Measurements from ENCODE around the gene SLC4A1AP. TPM values are rescaled to one million over a fixed set of nuclear protein-coding genes. Genes with fewer than 3 reads are reported as not detected.
A peak's percentile ranks its signal among the peaks of the same experiment; 100 is the strongest.

The SLC4A1AP gene
- total RNA-seq, 1 donor from 2014 or later: 20.5 TPM

DNA sequence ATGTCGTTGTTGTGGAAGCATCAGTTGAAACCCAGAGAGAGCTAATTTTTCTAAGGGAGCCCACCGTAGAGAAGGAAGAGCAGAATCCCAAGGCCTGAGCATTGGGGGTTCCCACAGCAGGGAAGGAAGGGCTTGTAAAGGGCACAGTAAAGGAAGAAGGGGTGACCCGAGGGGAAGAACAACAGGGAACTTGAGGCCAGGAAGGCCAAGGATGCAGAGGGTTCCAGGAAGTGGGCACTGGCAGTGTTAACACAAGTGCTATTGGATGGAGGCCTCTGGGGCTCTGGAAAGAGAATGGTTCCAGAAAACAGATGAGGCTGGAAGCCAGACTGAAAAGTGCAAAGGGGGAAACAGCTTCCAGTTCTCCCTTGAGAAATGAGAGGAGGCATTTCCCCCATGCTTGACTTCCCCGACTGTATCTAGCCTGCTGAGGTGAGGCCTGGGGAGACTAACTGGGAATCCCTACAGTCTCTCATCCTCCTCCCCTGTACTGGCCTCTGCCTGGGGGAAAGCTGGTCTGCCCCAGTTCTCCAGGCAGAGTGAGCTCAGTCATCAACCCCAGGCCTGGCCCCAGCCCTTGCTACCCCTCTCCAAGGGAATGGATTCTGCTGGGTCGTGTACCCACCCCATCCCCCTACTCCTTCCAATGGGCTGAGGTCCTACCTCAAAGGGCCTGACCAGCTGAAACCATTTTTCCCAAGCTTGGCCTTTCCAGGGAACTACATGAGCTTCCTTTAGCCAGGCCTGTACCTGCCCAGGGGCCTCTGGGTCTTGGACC, 64.6 kb downstream of the SLC4A1AP start:
- Histone ChIP-seq H3K27me3 (ENCODE audit: control insufficient read depth, insufficient read depth, low read length) (no peaks in the 10 kb centered on the region), H3K4me3 (ENCODE audit: low read depth, low read length) (no peak overlapping the region), H3K36me3 (ENCODE audit: control insufficient read depth, insufficient read depth, low read length) (no peaks in the 10 kb centered on the region)
- no peak for DNase-seq (ENCODE audit: low read depth)
- no peak for FAIRE-seq
- TF ChIP-seq, protein P1, sequence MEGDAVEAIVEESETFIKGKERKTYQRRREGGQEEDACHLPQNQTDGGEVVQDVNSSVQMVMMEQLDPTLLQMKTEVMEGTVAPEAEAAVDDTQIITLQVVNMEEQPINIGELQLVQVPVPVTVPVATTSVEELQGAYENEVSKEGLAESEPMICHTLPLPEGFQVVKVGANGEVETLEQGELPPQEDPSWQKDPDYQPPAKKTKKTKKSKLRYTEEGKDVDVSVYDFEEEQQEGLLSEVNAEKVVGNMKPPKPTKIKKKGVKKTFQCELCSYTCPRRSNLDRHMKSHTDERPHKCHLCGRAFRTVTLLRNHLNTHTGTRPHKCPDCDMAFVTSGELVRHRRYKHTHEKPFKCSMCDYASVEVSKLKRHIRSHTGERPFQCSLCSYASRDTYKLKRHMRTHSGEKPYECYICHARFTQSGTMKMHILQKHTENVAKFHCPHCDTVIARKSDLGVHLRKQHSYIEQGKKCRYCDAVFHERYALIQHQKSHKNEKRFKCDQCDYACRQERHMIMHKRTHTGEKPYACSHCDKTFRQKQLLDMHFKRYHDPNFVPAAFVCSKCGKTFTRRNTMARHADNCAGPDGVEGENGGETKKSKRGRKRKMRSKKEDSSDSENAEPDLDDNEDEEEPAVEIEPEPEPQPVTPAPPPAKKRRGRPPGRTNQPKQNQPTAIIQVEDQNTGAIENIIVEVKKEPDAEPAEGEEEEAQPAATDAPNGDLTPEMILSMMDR (IDR thresholded peaks at IDR 0.05; ENCODE audit: insufficient read depth, low read length, severe bottlenecking): no peak

DNA sequence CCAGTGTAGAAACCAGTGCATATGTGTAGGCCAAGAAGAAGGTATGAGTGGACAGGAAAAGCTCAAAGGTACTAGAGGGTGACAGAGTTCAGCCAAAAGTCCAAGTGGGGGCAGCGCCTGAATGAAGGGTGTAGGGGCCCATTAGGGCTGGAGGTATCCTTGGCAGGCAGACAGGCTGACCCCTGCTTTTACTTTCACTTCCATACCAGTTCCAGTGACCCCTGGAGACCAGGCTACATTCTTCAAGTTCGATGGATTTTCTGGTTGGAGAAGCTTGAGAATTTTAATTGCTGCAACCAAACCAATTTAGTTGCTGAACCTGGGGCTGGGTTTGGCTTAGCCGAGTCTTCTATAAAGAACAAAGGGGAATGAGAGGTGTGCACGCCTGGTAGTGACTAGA, 65.5 kb downstream of the SLC4A1AP start:
- FAIRE-seq (no peak), DNase-seq (ENCODE audit: low read depth) (no peak)
- no peaks in the 10 kb centered on the region for H3K36me3 ChIP-seq (ENCODE audit: control insufficient read depth, insufficient read depth, low read length)

DNA sequence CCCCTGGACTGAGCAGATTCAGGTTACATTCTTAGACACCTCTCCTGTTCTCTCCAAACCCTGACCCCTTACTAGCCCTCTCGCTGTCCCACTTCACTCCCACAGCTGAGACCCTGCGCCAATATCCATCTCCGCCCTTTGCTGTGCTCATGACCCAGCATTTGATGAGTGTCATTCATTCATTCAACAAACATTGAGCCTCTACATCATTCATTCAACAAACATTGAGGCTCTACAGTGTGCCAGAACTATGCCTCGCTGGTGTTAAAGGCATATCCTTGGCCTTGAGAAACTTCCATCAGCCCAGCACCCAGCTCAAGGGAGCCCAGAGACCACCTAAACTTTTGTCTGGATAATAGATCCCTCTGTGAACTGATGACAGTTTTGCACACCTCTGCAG, 65.9 kb downstream of the SLC4A1AP start:
- TF ChIP-seq, protein P1 (IDR thresholded peaks at IDR 0.05; ENCODE audit: insufficient read depth, low read length, severe bottlenecking): no peak
- no peak for FAIRE-seq

More for the DNA sequence above, 65.5 kb downstream of the SLC4A1AP start:
- Histone ChIP-seq H3K4me3 (ENCODE audit: low read depth, low read length) (no peak overlapping the region), H3K27me3 (ENCODE audit: control insufficient read depth, insufficient read depth, low read length) (no peaks in the 10 kb centered on the region)
- TF ChIP-seq, protein P1 (IDR thresholded peaks at IDR 0.05; ENCODE audit: insufficient read depth, low read length, severe bottlenecking): no peak

DNA sequence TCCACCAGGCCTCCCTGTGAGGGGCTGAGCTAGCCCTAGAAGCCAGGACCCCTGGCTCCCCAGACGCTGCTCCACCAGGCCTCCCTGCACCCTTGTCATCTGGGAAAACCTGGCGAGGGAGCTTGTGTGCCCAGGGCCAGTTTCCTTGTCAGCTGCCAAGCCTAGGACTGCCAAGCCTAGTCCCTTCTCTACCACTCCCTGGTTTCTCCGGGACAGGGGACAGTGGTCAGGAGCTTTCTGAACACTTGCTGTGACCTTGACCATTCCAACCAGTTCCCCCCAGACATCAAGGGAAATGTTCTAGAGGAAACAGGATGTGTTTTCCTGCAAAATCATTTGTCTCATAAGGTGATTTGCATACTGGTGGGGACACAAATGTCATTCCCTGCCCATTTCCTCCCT, 66.6 kb downstream of the SLC4A1AP start:
- H3K4me3 ChIP-seq (ENCODE audit: low read depth, low read length): no peak overlapping the region
- H3K36me3 ChIP-seq (ENCODE audit: control insufficient read depth, insufficient read depth, low read length): no peaks in the 10 kb centered on the region
- TF ChIP-seq, protein P1 (IDR thresholded peaks at IDR 0.05; ENCODE audit: insufficient read depth, low read length, severe bottlenecking): no peak
- no peak for FAIRE-seq
- DNase-seq (ENCODE audit: low read depth): no peak
- H3K27me3 ChIP-seq (ENCODE audit: control insufficient read depth, insufficient read depth, low read length): no peaks in the 10 kb centered on the region

More for the DNA sequence above, 65.9 kb downstream of the SLC4A1AP start:
- no peak for DNase-seq (ENCODE audit: low read depth)
- H3K27me3 ChIP-seq (ENCODE audit: control insufficient read depth, insufficient read depth, low read length): no peaks in the 10 kb centered on the region
- no peaks in the 10 kb centered on the region for H3K36me3 ChIP-seq (ENCODE audit: control insufficient read depth, insufficient read depth, low read length)
- no peak overlapping the region for H3K4me3 ChIP-seq (ENCODE audit: low read depth, low read length)

DNA sequence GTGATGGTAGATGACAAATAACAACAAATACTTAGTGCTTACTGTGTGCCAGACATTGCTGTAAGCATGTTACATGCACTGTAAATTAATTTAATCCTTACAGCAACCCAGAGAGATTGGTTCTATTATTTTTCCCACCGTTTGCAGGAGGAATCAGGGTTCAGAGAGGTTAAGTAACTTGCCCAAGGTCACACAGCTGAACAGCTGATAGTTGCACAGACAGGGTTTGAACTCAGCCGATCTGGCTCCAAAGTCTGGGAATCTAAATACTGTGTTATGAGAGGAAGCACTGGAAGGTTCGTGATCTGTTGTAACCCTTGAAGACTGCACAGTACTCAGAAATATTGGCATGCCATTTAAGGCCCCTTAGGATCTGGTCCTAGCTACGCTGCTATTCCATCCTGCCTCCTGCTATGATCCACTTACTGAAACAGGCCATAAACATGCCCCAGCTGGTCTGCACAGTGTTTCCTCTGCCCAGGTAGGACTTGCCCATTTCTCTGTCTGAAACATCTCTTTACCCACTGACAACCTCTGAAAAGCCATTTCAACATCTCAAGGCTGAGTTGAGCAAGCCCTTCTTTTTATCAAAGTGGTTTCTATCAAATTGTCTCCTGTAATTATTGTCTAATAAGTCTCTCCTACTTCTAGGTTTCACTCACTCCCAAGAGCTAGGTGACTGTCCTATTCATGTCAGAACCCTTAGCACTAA, 67.4 kb downstream of the SLC4A1AP start:
- DNase-seq (ENCODE audit: low read depth) (peak; percentile 96), FAIRE-seq (peak; percentile 68)
- no peaks in the 10 kb centered on the region for H3K27me3 ChIP-seq (ENCODE audit: control insufficient read depth, insufficient read depth, low read length)
- H3K4me3 ChIP-seq (ENCODE audit: low read depth, low read length): no peak overlapping the region
- no peaks in the 10 kb centered on the region for H3K36me3 ChIP-seq (ENCODE audit: control insufficient read depth, insufficient read depth, low read length)
- TF ChIP-seq, protein P1 (IDR thresholded peaks at IDR 0.05; ENCODE audit: insufficient read depth, low read length, severe bottlenecking): no peak

Data from bronchial epithelial cell (primary cell).